GM19438 (cell line): ENCODE results near the gene CDK6.

Source experiments
- ATAC-seq: cut with Tn5 transposase; IDR thresholded peaks from one replicate; pipeline ENCODE4 v1.9.1; 2021; ENCODE audit warnings: low read depth; ENCODE audit not compliant: unreplicated experiment

Gene CDK6

GRCh38 chr7:92693519-92693918, 142.9 kb downstream of the CDK6 start:
- ATAC-seq = no peak

- peak; percentile 80 for ATAC-seq
Observed at GRCh38 chr7:92691578-92691977, 144.8 kb downstream of the CDK6 start.

- no peak for ATAC-seq
Observed at GRCh38 chr7:92685136-92686042, 151.0 kb downstream of the CDK6 start.

GRCh38 chr7:92684274-92684673, 152.1 kb downstream of the CDK6 start:
- ATAC-seq = no peak

GRCh38 chr7:92682903-92683539, 153.4 kb downstream of the CDK6 start:
- no peak for ATAC-seq

GRCh38 chr7:92682330-92682729, 154.0 kb downstream of the CDK6 start:
- no peak for ATAC-seq

- no peak for ATAC-seq
Observed at GRCh38 chr7:92681633-92682032, 154.7 kb downstream of the CDK6 start.

GRCh38 chr7:92680442-92680841, 155.9 kb downstream of the CDK6 start:
- no peak for ATAC-seq

GRCh38 chr7:92678291-92678920, 158.0 kb downstream of the CDK6 start:
- ATAC-seq = no peak

GRCh38 chr7:92674379-92674778, 162.0 kb downstream of the CDK6 start:
- peak; percentile 76 for ATAC-seq

- no peak for ATAC-seq
Observed at GRCh38 chr7:92671505-92672169, 164.7 kb downstream of the CDK6 start.

GRCh38 chr7:92670204-92670851, 166.0 kb downstream of the CDK6 start:
- no peak for ATAC-seq

- ATAC-seq = no peak
Observed at GRCh38 chr7:92669616-92670165, 166.7 kb downstream of the CDK6 start.

- ATAC-seq = no peak
Observed at GRCh38 chr7:92668564-92668963, 167.8 kb downstream of the CDK6 start.

GRCh38 chr7:92667816-92668535, 168.4 kb downstream of the CDK6 start:
- no peak for ATAC-seq

- no peak for ATAC-seq
Observed at GRCh38 chr7:92665926-92666325, 170.4 kb downstream of the CDK6 start.

- ATAC-seq = no peak
Observed at GRCh38 chr7:92661651-92662050, 174.7 kb downstream of the CDK6 start.

GRCh38 chr7:92658671-92659070, 177.7 kb downstream of the CDK6 start:
- ATAC-seq = no peak

- ATAC-seq = no peak
Observed at GRCh38 chr7:92657391-92657790, 179.0 kb downstream of the CDK6 start.

GRCh38 chr7:92656121-92656520, 180.3 kb downstream of the CDK6 start:
- no peak for ATAC-seq
